ENCODE results near the gene DDB1. TPM values are rescaled to one million over a fixed set of nuclear protein-coding genes. Genes with fewer than 3 reads are reported as not detected.

DDB1 gene
- total and polyA plus RNA-seq, 9 of the 15 experiments (the other 6 are each of a cell fraction or from before 2014, with no cell fraction given): 172 to 361 (median 266) TPM

DNA sequence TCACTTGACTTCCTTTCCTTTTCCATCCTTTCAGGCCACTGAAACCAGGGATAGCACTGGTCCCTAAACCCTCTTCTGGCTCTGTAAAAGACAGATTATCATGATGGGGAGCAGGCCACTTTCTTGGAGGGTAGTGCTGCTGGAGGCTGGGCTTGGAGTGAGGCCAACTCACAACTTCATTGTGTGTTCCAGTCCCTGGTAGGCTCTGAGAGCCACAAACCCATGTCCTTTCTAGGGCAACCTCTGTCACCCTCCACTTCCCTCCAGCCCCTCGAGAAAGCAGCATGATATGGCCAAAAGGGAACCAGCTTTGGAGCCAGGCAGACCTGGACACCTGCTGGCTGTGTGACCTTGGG is 2.4 kb upstream of the DDB1 start (continued):
- no peak for TF ChIP-seq ZNF277 (CRISPR knock-in tag; IDR thresholded peaks at IDR 0.05; ENCODE audit: borderline replicate concordance)
- TF ChIP-seq, protein P1, sequence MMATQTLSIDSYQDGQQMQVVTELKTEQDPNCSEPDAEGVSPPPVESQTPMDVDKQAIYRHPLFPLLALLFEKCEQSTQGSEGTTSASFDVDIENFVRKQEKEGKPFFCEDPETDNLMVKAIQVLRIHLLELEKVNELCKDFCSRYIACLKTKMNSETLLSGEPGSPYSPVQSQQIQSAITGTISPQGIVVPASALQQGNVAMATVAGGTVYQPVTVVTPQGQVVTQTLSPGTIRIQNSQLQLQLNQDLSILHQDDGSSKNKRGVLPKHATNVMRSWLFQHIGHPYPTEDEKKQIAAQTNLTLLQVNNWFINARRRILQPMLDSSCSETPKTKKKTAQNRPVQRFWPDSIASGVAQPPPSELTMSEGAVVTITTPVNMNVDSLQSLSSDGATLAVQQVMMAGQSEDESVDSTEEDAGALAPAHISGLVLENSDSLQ (IDR thresholded peaks at IDR 0.05): no peak

- ATAC-seq: peak; percentile 37
- in situ Hi-C loops (cut with MboI) (loop anchor here (5.0 kb wide), 1 partner anchor 53 kb away; no protein-coding TSS in a partner anchor), intact Hi-C loops (cut with micrococcal nuclease) (loop anchor here (5.0 kb wide), 2 partner anchors 47 to 77 kb away; no protein-coding TSS in a partner anchor)
- Histone ChIP-seq H3K4me2 (ENCODE audit: insufficient read depth, low read length) (peak overlapping the region; percentile 100), H3K9ac (ENCODE audit: insufficient read depth in 1 of 2, low read depth in 2 of 2, low read length in 2 of 2) (peak overlapping the region; percentile 99), H3K27ac (ENCODE audit: extremely low read depth, low read depth, low read length) (peak overlapping the region; percentile 97), H3K36me3 (ENCODE audit: control insufficient read depth, insufficient read depth, low read length) (peaks cover 27% of the 10 kb centered on the region), H3K9me1 (ENCODE audit: control insufficient read depth, insufficient read depth, low read length) (no peaks in the 10 kb centered on the region), H2AFZ (ENCODE audit: low read depth, low read length) (peak overlapping the region; percentile 69), H3K27me3 (ENCODE audit: control insufficient read depth in 2 of 2, insufficient read depth in 2 of 2, low read length in 2 of 2) (no peaks in the 10 kb centered on the region), H3K4me3 (no peak overlapping the region), H3K4me1 (replicated peaks in 1 of 2; ENCODE audit: control insufficient read depth in 2 of 2, insufficient read depth in 2 of 2, low read length in 2 of 2) (peaks cover 40 to 64% of the 10 kb centered on the region in 2 experiments; a peak in 4 of 5 replicates), H3K79me2 (ENCODE audit: control insufficient read depth, insufficient read depth, low read length) (peaks cover 49% of the 10 kb centered on the region), H3K9me3 (replicated peaks; ENCODE audit: control insufficient read depth, insufficient read depth, low read depth, low read length) (no peaks in the 10 kb centered on the region), H4K20me1 (replicated peaks; ENCODE audit: control insufficient read depth, insufficient read depth, low read length) (peaks cover 7% of the 10 kb centered on the region)
- FAIRE-seq: peak; percentile 80
- DNase-seq (ENCODE audit: extremely low read depth in 1 of 4, low spot score in 3 of 4): peak in 2 of 4 experiments; percentile 62 to 82
- 25% methylated on average over 16 of the region's 16 CpGs for WGBS (ENCODE audit: insufficient coverage, low coverage, missing lambda C conversion rate)
- BruUV-seq (replicated peaks): no TSS peak
- POLR2A ChIA-PET: interaction anchor here (0.5 to 3.2 kb wide), 20 partner anchors 13 to 313 kb away, joined by 3 to 37 read pairs (median 5); partner anchors contain the start of genes CPSF7, CYB561A3, SDHAF2 and TMEM138
- CTCF ChIA-PET (ENCODE audit: low intra/inter-chr PET ratio): interaction anchor here (1.1 to 8.5 kb wide), 4 partner anchors 50 to 293 kb away, joined by 3 to 135 read pairs (median 4); no protein-coding TSS in a partner anchor
- TF ChIP-seq RBM17 (IDR thresholded peaks at IDR 0.05; ENCODE audit: borderline replicate concordance, low read depth, low read length) (no peak), CC2D1A (IDR thresholded peaks at IDR 0.05) (no peak), RBFOX2 (IDR thresholded peaks at IDR 0.05; ENCODE audit: low read depth, low read length) (peak; percentile 46; the same call in 1 of the 2 replicates), JUND (IDR thresholded peaks at IDR 0.05; ENCODE audit: borderline replicate concordance, low read depth, low read length) (peak; percentile 90), JUND (tag; IDR thresholded peaks at IDR 0.05; ENCODE audit: borderline replicate concordance, low read depth, low read length) (peak; percentile 74; the same call in 2 of the 3 replicates), CTBP1 (IDR thresholded peaks at IDR 0.05; ENCODE audit: borderline replicate concordance) (peak; percentile 40; the same call in 1 of the 2 replicates), ZBTB2 (IDR thresholded peaks at IDR 0.05) (0 out of 2 replicates have a peak, but pooled peaks have one; percentile 21), ARID1B (IDR thresholded peaks at IDR 0.05) (peak; percentile 44), ATF3 (IDR thresholded peaks at IDR 0.05) (peak; percentile 92), ATF3 (CRISPR knock-in tag; conservative IDR thresholded peaks at IDR 0.05) (no peak), ZNF766 (CRISPR knock-in tag; conservative IDR thresholded peaks at IDR 0.05) (peak; percentile 61; the same call in 1 of the 2 replicates), CBFA2T3 (IDR thresholded peaks at IDR 0.05) (peak; percentile 59)
Observed at GRCh38 chr11:61334434-61335354, 1.8 kb upstream of the DDB1 start.
